ENCODE measurements around the gene LMAN2. TPM values are rescaled to one million over a fixed set of nuclear protein-coding genes. Genes with fewer than 3 reads are reported as not detected.

Gene LMAN2
- total RNA-seq, 1 experiment from 2014 or later: 106 TPM

GRCh38 chr5:177396078-177396477 lies 44.6 kb upstream of the LMAN2 start:
- no peaks in the 10 kb centered on the region; the same call in 1 of the 2 replicates for H3K4me1 ChIP-seq (ENCODE audit: insufficient read depth, low read length)
- H2BK5ac ChIP-seq (ENCODE audit: insufficient read length, low read length): no peak overlapping the region
- no peaks in the 10 kb centered on the region for H3K79me1 ChIP-seq (ENCODE audit: insufficient read depth, low read depth, low read length, poor library complexity, severe bottlenecking)
- peaks cover 36% of the 10 kb centered on the region for H3K27me3 Mint-ChIP-seq (ENCODE audit: low read depth)
- H3K4me3 Mint-ChIP-seq: no peak overlapping the region
- H3K4me2 ChIP-seq (ENCODE audit: insufficient read depth, insufficient read length, low read length): no peak overlapping the region
- no peak overlapping the region for H3T11ph ChIP-seq (ENCODE audit: low read length)
- no peak overlapping the region for H3K4ac ChIP-seq (ENCODE audit: low read depth, low read length)
- no peak overlapping the region for H2AFZ ChIP-seq (ENCODE audit: low read length)
- no peaks in the 10 kb centered on the region for H3K9me3 Mint-ChIP-seq
- no peak overlapping the region for H4K5ac ChIP-seq (ENCODE audit: insufficient read length, low read depth, low read length)
- no peak overlapping the region for H3K27ac Mint-ChIP-seq
- no peak overlapping the region for H2BK12ac ChIP-seq (ENCODE audit: insufficient read length, low read depth, low read length)
- no CpG with 5 or more reads among the region's 8 CpGs for WGBS (ENCODE audit: extremely low coverage, insufficient read length, low lambda C conversion rate)
- H3K36me3 Mint-ChIP-seq (ENCODE audit: insufficient read depth in 1 of 3, low read depth in 3 of 3): no peaks in the 10 kb centered on the region
- H3K56ac ChIP-seq (ENCODE audit: insufficient read length, low read depth, low read length): no peak overlapping the region
- no peak overlapping the region for H4K8ac ChIP-seq (replicated peaks; ENCODE audit: insufficient read length, low read depth, low read length)
- H2BK120ac ChIP-seq (ENCODE audit: low read depth, low read length, poor library complexity, severe bottlenecking): no peak overlapping the region
- no peaks in the 10 kb centered on the region for H3K79me2 ChIP-seq (ENCODE audit: insufficient read depth, low read length)
- H3K9me3 ChIP-seq (ENCODE audit: control insufficient read depth, low read depth, low read length): no peaks in the 10 kb centered on the region
- H3K14ac ChIP-seq (ENCODE audit: insufficient read depth, low read length): no peak overlapping the region
- peaks cover 10 to 17% of the 10 kb centered on the region in 2 experiments for H3K4me1 Mint-ChIP-seq
- H3K9ac ChIP-seq (ENCODE audit: extremely low read depth, insufficient read length, low read length): no peak overlapping the region
- no peak overlapping the region for H3K27ac ChIP-seq (ENCODE audit: insufficient read length, low read depth, low read length)
- no peak overlapping the region for H2BK20ac ChIP-seq (ENCODE audit: low read depth, low read length, poor library complexity, severe bottlenecking)
- DNase-seq: no peak
- H4K91ac ChIP-seq (ENCODE audit: insufficient read length, low read depth, low read length): no peak overlapping the region
- H3K18ac ChIP-seq (ENCODE audit: insufficient read length, low read depth, low read length): no peak overlapping the region
- TF ChIP-seq CTCF (conservative IDR thresholded peaks at IDR 0.05): no peak
- no peak overlapping the region for H3K23ac ChIP-seq (ENCODE audit: insufficient read length, low read depth, low read length)
- no peaks in the 10 kb centered on the region for H4K20me1 ChIP-seq (ENCODE audit: control insufficient read depth, insufficient read depth, insufficient read length)
- no peaks in the 10 kb centered on the region for H3K27me3 ChIP-seq (ENCODE audit: insufficient read depth, low read length)
- H2AK5ac ChIP-seq (ENCODE audit: insufficient read length, low read length): no peak overlapping the region
- no peak overlapping the region for H2BK15ac ChIP-seq (ENCODE audit: low read depth, low read length)
- no peaks in the 10 kb centered on the region for H3K23me2 ChIP-seq (ENCODE audit: insufficient read length, low read depth, low read length, poor library complexity, severe bottlenecking)
